HG02588 (cell line): ENCODE measurements around the gene RSAD2.

Experiments
- ATAC-seq: cut with Tn5 transposase; IDR thresholded peaks from one replicate; pipeline ENCODE4 v1.9.1; 2021; ENCODE audit warnings: mild to moderate bottlenecking, moderate library complexity; ENCODE audit not compliant: unreplicated experiment

RSAD2 gene

DNA sequence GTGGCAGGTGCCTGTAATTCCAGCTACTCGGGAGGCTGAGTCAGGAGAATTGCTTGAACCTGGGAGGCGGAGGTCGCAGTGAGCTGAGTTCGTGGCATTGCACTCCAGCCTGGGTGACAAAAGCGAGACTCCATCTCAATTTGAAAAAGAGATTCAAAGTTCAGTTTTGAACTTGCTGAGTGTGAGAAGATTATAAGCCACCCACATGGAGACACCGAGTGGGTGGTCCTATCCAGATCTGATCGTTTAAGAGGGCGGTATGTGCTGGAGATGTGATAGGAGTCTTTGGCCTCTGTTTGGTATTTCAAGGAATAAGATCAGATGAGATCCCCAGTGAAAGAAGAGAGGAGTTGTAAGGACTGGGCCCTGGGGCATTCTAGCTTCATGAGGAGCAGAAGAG is 65.3 kb downstream of the RSAD2 start:
- no peak for ATAC-seq

DNA sequence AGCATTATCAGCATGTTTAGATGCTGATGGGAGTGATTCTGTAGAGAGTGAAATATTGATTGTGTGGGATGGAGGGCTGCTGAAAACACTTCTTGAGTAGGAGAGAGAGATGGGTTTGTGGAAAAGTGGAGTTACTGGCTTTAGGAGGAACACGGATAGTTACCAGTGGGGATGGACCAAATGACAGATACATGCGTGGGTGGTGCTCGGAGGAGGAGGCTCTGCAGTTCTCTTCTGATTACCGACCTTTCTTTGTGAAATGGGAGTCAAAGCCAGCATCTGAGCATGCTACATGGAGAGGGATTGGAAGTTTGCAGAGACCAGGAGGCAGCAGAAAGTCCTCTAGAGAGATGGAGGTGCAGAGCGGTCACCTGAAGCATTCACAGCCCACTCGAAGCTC is 65.9 kb downstream of the RSAD2 start:
- ATAC-seq, result no peak

DNA sequence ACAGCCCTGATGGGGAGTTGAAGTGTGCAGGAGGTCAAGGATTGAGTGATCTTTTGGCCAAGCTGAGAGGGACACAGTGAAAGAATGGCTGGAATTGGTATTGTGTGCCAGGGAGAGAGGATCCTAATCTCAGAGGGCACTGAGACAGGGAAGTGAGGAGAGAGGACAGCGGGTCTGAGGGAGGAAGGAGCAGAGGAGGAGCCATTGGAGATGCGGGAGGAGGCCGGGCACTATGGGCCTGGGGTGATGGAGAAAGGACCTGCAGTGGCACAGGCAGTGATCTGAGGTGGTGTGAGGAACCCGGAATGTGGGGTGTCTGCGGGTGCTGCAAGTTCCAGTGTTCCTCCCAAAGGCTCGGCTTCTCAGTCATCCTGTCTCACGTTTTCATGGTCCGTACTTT is 66.4 kb downstream of the RSAD2 start:
- no peak for ATAC-seq

DNA sequence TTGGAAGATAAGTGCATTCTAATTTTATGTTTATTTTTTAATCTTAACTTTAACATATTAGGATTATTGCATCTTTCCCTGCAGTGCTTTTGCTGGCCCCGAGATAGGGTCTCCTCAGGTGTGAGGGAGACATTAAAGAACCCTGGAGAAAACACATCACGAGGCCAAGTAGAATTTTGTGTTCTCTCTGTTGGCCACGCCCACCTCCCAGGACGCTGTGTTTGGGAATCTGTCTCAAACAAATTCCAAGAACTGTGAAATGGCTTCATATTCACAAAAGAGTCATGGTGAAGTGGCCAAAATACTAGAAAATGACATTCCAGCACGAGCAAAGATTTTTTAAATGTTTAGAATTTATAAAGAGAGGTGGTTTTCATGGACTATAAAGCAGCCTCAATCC is 67.0 kb downstream of the RSAD2 start:
- ATAC-seq, result no peak

DNA sequence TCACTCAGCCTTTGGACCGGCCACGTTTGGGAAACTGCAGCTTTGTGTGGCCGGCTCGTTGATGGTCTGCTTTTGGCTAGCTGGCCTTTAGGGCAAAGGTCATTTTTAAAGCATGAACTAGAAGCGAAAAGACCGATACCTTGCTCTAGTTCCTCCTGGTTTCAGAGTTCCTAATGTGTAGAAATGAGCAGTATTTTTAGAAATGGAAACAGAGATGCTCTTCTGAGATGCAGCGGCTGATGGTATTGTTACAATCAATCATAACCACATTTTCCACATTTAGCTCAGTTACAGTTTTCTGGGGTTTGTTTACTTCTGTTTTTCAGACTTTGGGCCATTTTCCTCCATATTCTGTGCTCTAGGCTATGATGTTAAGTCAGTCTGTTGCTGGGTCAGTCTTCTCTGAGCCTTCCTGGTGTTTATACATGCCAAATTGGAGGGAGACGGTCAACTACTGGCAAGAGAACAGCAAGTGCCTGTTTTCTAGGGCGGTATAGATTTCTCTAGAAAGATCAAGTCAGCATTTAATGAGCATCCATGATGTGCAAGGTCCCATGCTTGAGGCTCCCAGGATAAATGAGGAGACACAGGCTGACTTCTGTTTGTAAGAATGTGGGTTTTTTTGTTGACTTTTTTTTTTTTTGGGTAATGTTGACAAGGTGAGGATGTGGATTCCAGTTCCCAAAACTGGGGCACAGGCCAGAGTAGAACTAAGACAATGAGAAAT is 67.7 kb downstream of the RSAD2 start:
- ATAC-seq, result peak; percentile 93

DNA sequence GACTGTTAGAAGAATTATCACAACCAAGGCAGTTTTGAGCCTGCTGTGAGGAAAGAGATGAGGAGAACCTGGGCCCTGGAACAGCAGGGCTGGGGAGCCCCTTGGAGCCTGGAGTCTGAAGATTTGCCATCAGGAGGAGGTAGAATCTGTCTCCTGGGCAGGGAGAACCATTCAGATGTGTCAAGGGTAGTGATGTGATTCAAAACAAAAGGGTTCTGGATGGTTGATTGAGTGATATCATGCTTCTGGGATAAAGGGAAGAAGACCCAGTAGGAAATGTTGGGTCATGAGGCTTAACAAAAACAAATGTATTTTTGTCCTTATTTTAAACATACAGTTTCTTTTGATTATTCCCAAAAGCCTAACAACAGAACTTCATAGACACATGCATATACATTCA is 68.2 kb downstream of the RSAD2 start:
- ATAC-seq, result no peak

GRCh38 chr2:6946722-6947121 is 69.1 kb downstream of the RSAD2 start:
- no peak for ATAC-seq
